Keratinocyte (primary cell): ENCODE data around the gene FBH1.

Source experiments
- EZH2 ChIP-seq: IDR thresholded peaks from one replicate; pipeline ENCODE4 v1.6.1; 2012; ENCODE audit warnings: inconsistent platforms, mild to moderate bottlenecking, low read length, moderate library complexity
- TF ChIP-seq, protein P1 (sequence below), 3 experiments: IDR thresholded peaks in 1 of 3; conservative IDR thresholded peaks in 1 of 3; optimal IDR thresholded peaks in 1 of 3; 2 replicates in 2 of 3; 3 replicates in 1 of 3; pipeline versions ENCODE3 to v1.5.1; 2011; ENCODE audit warnings: low read length in 3 of 3, mild to moderate bottlenecking in 3 of 3, moderate library complexity in 2 of 3, control low read depth in 1 of 3, inconsistent platforms in 1 of 3; ENCODE audit not compliant: insufficient read depth in 2 of 3; ENCODE audit errors: extremely low read depth in 1 of 3

DNA sequence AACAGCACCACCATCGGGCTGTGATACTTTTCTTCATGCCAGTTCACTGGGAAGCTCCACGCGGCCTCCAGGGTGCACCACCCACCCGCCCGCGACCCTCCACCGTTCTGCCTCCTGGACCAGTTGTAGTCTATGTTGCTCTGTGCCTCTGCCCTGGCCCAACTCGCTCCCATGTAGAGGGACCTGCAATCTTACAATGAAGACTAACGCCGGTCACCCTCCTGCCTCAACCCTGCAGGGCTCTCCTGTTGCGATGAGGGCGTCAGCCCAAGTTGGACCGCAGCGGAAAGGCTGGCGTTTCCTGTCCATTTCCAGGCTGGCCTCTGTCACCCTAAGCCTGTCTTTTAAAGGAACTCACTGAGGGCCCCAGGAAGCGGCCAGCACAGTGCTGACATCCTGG is 52.4 kb downstream of the FBH1 start:
- TF ChIP-seq EZH2: no peak
- TF ChIP-seq, protein P1, sequence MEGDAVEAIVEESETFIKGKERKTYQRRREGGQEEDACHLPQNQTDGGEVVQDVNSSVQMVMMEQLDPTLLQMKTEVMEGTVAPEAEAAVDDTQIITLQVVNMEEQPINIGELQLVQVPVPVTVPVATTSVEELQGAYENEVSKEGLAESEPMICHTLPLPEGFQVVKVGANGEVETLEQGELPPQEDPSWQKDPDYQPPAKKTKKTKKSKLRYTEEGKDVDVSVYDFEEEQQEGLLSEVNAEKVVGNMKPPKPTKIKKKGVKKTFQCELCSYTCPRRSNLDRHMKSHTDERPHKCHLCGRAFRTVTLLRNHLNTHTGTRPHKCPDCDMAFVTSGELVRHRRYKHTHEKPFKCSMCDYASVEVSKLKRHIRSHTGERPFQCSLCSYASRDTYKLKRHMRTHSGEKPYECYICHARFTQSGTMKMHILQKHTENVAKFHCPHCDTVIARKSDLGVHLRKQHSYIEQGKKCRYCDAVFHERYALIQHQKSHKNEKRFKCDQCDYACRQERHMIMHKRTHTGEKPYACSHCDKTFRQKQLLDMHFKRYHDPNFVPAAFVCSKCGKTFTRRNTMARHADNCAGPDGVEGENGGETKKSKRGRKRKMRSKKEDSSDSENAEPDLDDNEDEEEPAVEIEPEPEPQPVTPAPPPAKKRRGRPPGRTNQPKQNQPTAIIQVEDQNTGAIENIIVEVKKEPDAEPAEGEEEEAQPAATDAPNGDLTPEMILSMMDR (optimal IDR thresholded peaks at IDR 0.05 in 1 of 3, IDR thresholded peaks at IDR 0.05 in 1 of 3, conservative IDR thresholded peaks at IDR 0.05 in 1 of 3; ENCODE audit: extremely low read depth in 1 of 3, insufficient read depth in 2 of 3, low read length in 3 of 3): no peak
